Duodenal mucosa (tissue), 2 donors: ENCODE measurements around the gene UBR4.

Experiments
- H3K27ac ChIP-seq: one replicate; pipeline ENCODE4 v1.7.0; 2013; ENCODE audit warnings: low read depth, low read length
- H3K27me3 ChIP-seq, 2 donors: one replicate each; pipeline ENCODE4 v1.7.0; 2013; ENCODE audit warnings: low read length in 2 of 2, control low read depth in 1 of 2; ENCODE audit not compliant: insufficient read depth in 2 of 2, control insufficient read depth in 1 of 2
- H3K36me3 ChIP-seq, 2 donors: one replicate each; pipeline ENCODE4 v1.7.0; 2013; ENCODE audit warnings: low read length in 2 of 2, control low read depth in 1 of 2; ENCODE audit not compliant: insufficient read depth in 2 of 2, control insufficient read depth in 1 of 2
- H3K4me1 ChIP-seq, 2 donors: one replicate each; pipeline ENCODE4 v1.7.0; 2013; ENCODE audit warnings: low read length in 2 of 2, control low read depth in 1 of 2; ENCODE audit not compliant: insufficient read depth in 2 of 2, control insufficient read depth in 1 of 2
- H3K4me3 ChIP-seq, 2 donors: one replicate each; pipeline ENCODE4 v1.7.0; 2013; ENCODE audit warnings: low read length in 2 of 2, low read depth in 1 of 2
- H3K9ac ChIP-seq, 2 donors: one replicate each; pipeline ENCODE4 v1.7.0; 2013; ENCODE audit warnings: low read length in 2 of 2, low read depth in 1 of 2
- H3K9me3 ChIP-seq, 2 donors: one replicate each; pipeline ENCODE4 v1.7.0; 2013; ENCODE audit warnings: low read length in 2 of 2, control low read depth in 1 of 2; ENCODE audit not compliant: control insufficient read depth in 1 of 2

UBR4 gene

DNA sequence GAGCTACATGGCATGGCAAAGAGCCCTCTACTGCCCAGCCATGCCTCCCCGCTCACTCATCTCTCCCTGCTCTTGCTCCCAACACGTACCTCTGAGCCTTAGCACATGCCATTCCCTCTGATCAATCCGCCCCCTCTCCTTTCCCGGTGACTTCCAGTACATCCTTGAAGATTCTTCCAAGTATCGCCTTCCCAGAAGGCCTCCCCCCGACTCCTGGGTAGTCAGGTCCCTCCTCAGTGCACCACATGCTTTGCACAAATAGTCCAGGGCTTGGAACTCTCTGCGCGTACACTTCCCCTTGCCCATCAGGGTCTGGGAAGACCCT, 176.6 kb downstream of the UBR4 start:
- no peak overlapping the region for H3K9ac ChIP-seq
- H3K9me3 ChIP-seq = no peaks in the 10 kb centered on the region
- H3K36me3 ChIP-seq = no peaks in the 10 kb centered on the region
- no peak overlapping the region for H3K27ac ChIP-seq
- no peaks in the 10 kb centered on the region for H3K4me1 ChIP-seq
- H3K27me3 ChIP-seq = peaks cover 0 to 4% of the 10 kb centered on the region in 2 donors
- H3K4me3 ChIP-seq = no peak overlapping the region

- Histone ChIP-seq H3K9ac (no peak overlapping the region), H3K36me3 (no peaks in the 10 kb centered on the region), H3K9me3 (no peaks in the 10 kb centered on the region), H3K4me1 (no peaks in the 10 kb centered on the region), H3K27ac (no peak overlapping the region), H3K4me3 (no peak overlapping the region), H3K27me3 (peaks cover 0 to 4% of the 10 kb centered on the region in 2 donors)
Measured at GRCh38 chr1:19032701-19033514, 177.2 kb downstream of the UBR4 start.

- Histone ChIP-seq H3K9me3 (no peaks in the 10 kb centered on the region), H3K9ac (no peak overlapping the region), H3K4me1 (no peaks in the 10 kb centered on the region), H3K36me3 (no peaks in the 10 kb centered on the region), H3K27me3 (peaks cover 0 to 4% of the 10 kb centered on the region in 2 donors), H3K4me3 (no peak overlapping the region), H3K27ac (no peak overlapping the region)
Measured at GRCh38 chr1:19032413-19032695, 177.7 kb downstream of the UBR4 start.

DNA sequence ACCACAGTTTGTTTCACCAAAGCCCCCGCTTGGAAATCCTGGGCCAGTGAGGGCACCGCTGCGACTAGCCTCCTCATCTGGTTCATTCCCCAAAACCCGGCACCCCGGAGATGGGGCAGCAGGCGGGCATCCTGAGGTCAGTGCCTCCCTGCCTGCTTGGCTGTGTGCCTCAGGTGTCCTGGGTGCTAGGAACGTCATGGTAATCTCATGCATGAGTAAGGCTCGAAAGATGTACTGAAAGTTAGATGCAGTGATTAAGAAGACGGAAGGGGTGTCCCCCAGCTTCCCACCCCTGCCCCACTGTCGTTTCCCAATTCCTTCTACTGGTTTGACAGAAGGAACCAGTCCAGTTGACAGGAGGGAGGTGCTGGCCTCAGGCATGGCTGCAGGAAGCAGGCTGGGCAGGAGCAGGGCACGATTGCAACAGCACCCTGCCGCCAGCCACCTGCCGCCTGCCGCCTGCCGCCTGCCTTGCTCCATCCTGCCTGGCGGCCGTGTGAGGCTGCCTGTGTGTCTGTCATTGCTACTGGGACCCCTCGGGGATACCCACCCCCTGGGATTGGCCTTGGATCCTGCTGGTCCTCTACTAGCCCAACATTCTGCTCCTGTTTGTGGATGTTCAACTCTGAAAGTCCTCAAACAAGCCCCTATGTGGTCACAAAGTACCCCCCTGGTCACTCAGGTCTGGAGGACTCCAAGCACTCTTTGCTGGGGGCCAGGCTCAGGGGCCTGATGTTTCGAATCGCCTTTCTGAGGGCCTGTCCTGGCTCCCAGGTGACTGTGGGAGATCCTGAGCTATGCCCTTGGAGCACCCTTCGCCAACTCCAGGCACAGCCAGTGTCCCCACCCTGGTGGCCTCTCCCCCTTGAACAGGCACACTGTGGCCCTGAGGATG, 180.6 kb downstream of the UBR4 start:
- Histone ChIP-seq H3K27ac (no peak overlapping the region), H3K36me3 (no peaks in the 10 kb centered on the region), H3K27me3 (peaks cover 0 to 4% of the 10 kb centered on the region in 2 donors), H3K9me3 (no peaks in the 10 kb centered on the region), H3K9ac (no peak overlapping the region), H3K4me3 (no peak overlapping the region), H3K4me1 (no peaks in the 10 kb centered on the region)

DNA sequence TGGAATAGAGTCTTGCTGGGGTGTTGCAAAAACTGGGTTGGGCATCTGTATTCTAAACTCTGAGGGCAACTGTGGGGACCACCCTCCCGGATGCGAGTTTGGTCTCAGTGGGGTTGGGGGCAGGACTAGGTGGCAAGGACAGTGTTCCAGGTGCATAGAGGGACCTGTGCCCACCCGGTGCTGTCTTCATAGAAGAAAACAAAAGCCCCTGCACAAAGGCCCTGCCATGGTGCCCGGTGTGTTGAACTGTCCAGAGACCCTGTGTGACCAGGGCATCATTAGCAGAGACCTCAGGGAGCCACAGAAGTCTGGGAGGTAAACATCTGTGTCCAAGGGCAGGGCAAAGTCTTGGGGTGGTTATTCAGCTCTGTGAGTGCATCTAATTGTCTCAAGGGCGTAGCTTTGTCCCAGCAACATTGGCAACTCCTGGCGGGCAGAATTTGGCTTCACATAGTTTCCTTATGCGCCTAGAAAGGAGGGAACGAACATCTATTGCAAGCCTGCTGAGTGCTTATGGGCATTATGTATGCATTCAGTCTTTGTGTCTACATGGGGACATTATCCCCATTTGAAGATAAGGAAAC, 181.4 kb downstream of the UBR4 start:
- Histone ChIP-seq H3K27ac (no peak overlapping the region), H3K27me3 (peaks cover 0 to 4% of the 10 kb centered on the region in 2 donors)

DNA sequence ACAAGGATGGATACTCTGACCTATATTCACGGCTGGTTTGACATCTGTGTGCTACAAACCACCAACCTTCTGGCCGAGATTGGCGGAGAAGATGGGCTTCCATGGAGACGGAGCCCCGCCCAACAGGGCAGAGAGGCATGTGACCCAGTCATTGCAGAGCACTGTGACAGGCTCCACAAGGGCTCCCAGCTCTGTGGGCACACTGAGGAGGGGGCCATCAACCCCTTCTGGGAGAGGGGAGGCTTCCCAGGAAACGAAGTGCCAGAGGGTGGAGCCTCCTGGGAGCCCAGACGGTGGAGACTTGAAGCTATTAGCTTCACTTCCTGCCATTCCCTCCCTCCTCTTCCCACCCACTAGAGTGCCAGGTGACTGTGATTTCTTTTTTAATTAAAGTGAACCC, 182.0 kb downstream of the UBR4 start:
- Histone ChIP-seq H3K9me3 (no peaks in the 10 kb centered on the region), H3K4me3 (no peak overlapping the region), H3K36me3 (no peaks in the 10 kb centered on the region), H3K9ac (no peak overlapping the region), H3K27ac (no peak overlapping the region), H3K4me1 (no peaks in the 10 kb centered on the region), H3K27me3 (peaks cover 0 to 4% of the 10 kb centered on the region in 2 donors)

More for the DNA sequence above, 181.4 kb downstream of the UBR4 start:
- Histone ChIP-seq H3K4me1 (no peaks in the 10 kb centered on the region), H3K36me3 (no peaks in the 10 kb centered on the region), H3K9me3 (no peaks in the 10 kb centered on the region), H3K9ac (no peak overlapping the region), H3K4me3 (no peak overlapping the region)
